DMS153 (cell line): ENCODE results near the gene IFIT5.
"Not testable (repeated sequence)": the region's sequence is repeated elsewhere in the genome, so short reads cannot be mapped to it uniquely, and the experiment has no call there.

Experiments used
- DNase-seq: peaks from one replicate; lab custom pipeline; 2025; lab: John Stamatoyannopoulos, UW

Gene IFIT5

GRCh38 chr10:89431977-89432376 is 17.6 kb downstream of the IFIT5 start:
- no peak for DNase-seq

GRCh38 chr10:89438525-89438924 is 24.2 kb downstream of the IFIT5 start:
- no peak for DNase-seq

GRCh38 chr10:89440226-89441009 is 26.1 kb downstream of the IFIT5 start:
- no peak for DNase-seq

GRCh38 chr10:89442289-89442688 is 27.9 kb downstream of the IFIT5 start:
- DNase-seq = no peak

DNA sequence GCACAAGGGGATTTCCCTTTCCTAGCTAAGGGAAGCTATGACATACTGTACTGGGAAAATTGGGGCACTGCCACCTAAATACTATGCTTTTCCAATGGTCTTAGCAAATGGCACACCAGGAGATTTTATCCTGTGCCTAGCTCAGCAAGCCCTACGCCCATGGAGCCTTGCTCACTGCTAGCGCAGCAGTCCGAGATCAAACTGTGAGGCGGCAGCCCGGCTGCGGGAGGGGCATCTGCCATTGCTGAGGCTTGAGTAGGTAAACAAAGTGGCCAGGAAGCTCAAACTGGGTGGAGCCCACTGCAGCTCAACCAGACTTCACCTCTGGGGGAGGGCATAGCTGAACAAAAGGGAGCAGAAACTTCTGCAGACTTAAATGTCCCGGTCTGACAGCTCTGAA is 30.5 kb downstream of the IFIT5 start:
- not testable (repeated sequence) for DNase-seq

GRCh38 chr10:89450901-89451300 is 36.5 kb downstream of the IFIT5 start:
- no peak for DNase-seq

DNA sequence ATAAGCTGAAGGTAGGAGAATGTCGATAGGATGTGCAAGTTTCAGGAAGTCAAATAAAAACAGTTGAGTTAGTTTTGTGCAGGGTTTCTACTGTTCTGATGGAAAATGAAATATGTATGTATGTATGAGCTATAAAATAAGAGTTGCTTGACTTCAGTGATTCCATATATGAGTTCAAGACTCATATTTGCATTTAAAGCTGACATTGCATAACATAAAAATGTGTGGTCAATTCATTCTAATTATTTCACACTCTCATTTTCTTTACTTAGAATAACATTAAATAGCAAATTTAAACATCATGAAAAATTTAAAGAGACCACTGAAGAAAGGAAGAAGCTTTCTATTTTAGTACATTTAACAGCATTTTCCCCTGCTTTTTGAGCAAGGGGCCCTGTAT is 37.8 kb downstream of the IFIT5 start:
- DNase-seq = no peak

- no peak for DNase-seq
These were observed 40.4 kb downstream of the IFIT5 start for GRCh38 chr10:89454561-89455347.

- no peak for DNase-seq
These were observed 43.9 kb downstream of the IFIT5 start for GRCh38 chr10:89458291-89458690.

GRCh38 chr10:89458784-89459183 is 44.4 kb downstream of the IFIT5 start:
- DNase-seq = no peak

DNA sequence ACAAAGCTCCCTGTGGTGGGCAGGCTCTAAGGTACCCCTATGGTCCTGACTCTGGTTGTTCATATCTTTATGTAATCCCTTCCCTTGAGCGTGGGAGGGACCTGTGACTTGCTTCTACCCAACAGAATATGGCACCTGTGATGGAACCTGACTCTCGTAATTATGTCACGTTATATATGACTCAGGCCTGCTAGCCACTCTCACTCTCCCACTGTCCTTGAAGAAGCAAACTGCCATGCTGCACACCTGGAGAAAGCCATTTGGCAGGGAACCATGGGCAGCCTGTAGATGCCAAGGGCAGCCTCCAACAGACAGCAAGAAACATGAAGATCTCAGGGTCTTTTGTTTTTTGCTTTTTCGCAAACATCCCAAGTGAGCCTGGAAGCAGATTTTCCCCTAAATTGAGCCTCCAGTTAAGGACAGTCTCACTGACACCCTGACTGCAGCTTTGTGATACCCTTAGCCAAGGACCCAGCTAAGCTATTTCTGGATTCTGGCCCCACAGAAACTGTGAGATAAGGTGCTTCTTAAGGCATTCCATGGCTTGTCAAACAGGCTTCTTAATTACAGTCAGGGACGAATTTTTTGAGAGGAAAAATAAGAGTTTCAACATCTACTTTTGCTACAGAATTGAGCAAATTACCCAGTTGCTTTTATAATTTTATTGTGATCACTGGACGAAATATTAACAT is 49.6 kb downstream of the IFIT5 start:
- no peak for DNase-seq

GRCh38 chr10:89465196-89465595 is 50.8 kb downstream of the IFIT5 start:
- no peak for DNase-seq

- peak; percentile 66 for DNase-seq
These were observed 52.2 kb downstream of the IFIT5 start for GRCh38 chr10:89466599-89467035.

DNA sequence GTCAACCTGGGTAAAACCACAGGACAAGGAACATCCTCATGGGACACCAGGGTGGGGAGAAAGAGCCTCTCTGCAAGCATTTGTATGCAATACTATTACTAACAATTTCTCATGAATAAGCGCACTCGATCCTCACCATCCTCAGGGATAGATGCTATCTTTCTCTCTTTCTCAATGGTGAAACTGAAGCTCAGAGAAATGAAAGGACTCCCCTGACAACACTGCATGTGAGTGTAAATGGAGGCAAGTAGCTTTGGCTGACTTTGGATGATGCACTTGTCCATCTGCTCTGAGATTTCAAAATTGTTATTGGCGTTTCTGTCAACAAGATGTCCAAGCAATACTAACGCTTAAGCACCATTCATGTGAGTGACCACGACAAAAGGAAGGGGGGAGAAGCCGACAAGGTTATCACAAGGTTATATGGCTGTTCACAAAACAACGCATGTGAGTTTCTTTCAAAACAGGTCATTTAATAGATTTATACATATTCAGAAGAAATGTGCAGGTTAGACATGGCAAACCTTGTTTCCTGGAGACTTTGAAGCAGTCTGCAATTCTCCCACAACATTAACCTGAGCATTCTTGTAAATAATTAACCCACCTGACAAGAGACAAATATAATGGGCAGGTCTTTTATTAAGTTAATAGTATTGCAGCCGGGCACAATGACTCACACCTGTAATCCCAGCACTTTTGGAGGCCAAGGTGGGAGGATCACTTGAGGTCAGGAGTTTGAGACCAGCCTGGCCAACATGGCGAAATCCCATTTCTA is 54.0 kb downstream of the IFIT5 start:
- DNase-seq = no peak

GRCh38 chr10:89469517-89469916 is 55.1 kb downstream of the IFIT5 start:
- no peak for DNase-seq
